HG03460 (cell line): ENCODE results near the gene SETD6.
A peak's percentile ranks its signal among the peaks of the same experiment; 100 is the strongest.

ENCODE experiments used
- ATAC-seq: cut with Tn5 transposase; IDR thresholded peaks from one replicate; pipeline ENCODE4 v1.9.1; 2021; ENCODE audit not compliant: unreplicated experiment

The SETD6 gene

DNA sequence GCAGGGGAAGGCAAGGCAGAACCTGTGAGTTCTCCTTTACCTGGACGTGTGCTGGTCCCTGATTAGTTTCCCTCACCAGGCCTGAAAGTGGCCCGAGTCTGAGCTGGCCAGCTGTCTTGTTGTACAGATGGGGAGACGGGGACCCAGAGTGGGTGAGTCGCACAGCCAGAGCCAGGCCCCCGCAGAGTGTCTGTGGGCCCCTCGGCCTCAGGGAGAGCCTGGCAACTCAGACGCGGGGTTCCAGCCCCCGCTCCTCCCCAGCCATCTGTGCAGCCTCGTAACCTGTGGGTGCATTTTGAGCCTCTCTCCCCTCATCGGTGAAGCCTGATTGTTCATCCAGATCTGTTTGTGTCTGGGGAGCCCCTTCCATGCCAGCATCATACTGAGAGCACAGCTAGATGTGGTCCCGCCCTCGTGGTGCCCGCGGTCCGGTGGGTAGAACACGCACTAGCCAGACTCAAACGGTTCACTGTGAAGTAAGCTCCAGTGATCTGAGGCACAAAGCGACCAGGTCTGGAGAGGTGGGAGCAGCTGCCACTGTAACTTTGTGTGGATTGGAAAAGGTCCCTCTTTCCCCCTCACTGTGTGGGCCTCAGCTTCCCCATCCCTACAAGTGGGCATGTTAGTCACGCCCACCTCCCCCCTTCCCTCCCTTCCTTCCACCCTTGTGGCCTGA, 21.4 kb upstream of the SETD6 start:
- no peak for ATAC-seq

DNA sequence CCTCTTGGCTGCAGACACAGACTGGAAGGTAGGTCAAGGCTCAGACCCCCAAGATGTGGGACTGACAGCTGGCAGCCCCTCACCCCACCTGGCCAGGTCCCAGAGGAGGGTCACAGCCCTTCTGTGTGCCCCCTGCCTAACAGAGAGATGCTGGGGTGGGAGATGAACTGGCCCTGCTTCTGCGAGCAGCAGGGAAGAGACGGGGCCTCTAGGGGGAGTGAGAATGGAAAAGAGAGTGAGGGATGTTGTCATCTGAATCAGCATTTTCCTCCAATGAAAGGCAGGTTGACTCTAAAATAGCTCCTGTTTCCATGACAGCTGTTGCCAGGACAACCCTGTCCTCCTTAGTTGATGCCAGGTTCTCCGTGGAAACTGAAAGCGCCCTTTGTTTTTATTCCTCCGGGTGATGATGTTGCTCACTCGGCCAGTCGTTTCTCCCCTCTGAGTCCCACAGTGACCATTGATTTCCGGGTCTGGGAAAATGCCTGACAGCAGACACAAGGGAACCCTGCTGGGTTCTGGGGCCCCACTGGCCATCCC, 20.3 kb upstream of the SETD6 start:
- peak; percentile 73 for ATAC-seq

DNA sequence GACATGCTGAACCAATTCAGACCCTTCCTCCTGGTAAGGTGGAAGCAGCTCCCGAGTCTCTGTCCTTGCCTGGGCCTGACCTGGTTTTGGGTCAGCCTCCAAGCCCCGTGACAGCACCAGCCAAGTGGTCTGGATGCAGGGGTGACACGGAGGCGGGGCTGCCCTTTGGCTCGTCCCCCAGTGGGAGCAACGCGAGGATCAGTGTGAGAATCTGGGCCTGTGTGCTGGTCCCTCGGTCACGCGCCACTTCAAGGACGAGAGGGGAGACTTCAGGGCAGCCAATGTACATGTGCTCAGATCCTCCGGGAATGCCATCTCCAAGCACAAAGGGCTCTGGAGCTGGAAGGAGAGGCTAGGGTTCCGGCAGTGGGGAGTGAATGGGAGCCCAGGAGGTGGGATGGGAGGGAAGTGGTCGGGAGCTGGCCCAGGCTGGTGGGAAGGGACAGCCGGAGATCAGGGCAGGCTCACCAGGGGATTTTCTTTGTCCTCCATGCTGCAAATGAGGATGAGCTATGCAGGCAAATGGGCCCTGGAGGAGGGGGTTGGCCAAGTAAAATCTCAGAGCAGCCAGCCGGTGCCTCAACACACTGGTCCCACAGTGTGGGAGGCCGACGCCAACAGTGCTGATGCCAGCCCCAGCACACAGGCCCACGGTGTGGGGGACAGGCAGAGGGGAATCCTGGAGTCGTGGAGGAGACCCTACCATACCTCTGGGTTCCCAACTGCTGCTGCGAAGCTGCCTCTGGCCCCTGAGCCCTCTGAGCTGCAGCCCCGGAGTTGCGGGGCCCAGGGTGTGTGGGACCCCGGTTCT, 19.6 kb upstream of the SETD6 start:
- no peak for ATAC-seq

DNA sequence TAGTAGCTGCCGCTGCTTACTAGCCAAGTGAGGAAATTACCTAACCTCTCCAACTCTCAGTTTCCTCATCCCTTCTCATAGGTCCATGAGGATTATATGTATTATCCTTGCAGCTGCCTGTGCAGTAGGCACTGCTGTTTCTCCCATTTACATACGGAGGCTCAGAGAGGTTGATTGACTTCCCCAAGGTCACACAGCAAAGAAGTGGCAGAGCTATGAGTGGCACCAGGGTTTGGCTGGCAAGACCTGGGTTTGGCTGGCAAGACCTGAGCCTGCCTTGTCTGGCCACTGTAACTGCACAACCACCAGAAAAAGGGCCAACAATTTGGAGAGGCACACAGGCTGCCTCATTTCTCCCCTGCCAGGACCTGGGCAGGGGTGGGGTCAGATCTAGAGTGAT, 17.8 kb upstream of the SETD6 start:
- ATAC-seq = no peak

DNA sequence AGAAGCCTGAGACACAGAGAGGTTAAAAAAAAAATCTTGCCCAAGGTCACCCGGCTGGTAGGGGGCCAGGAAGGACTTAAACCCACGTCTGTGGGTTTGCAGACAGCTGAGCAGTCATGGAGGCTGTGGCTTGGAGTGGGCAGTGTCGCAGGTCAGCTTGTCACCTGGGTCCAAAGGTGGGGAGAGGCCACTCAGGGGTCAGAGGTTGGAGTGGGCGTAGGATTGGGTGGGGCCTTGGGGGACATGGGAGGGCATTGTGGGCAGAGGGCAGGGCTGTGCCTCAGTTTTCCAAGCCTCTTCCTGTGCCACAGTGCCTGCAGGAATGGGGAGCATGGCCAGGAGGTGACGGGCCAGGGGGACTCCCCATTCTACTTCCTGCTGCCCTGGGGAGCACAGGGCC, 17.4 kb upstream of the SETD6 start:
- ATAC-seq = no peak

DNA sequence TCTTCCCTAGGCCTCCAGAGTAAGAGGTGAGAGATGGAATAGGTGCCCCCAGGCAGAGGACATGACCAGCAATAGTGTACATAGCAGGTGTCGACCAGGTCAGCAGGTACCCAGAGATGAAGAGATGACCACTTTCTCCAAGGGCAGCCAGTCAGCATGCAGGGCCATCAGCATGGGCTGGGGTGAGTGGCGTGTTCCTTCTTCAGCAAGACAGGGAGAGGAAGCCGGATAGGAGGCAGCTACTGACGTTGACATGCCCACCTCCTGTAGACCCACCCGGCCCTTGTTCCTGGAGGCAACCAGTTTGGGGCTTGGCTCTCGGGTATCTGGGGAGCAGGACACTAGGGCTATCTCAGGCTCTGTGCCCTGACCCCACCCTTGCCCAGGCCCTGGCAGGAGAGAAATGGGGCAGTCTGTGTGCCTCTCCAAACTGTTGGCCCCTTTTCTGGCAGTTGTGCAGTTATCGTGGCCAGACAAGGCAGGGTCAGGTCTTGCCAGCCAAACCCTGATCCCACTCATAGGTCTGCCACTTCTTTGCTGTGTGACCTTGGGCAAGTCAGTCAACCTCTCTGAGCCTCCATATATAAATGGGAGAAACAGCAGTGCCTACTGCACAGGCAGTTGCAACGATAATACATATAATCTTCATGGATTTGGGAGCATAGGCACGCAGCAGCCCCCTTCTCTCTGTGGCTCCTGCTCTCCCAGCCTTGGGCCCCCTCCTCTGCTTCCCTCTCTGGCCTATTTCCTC, 16.8 kb upstream of the SETD6 start:
- ATAC-seq = no peak

DNA sequence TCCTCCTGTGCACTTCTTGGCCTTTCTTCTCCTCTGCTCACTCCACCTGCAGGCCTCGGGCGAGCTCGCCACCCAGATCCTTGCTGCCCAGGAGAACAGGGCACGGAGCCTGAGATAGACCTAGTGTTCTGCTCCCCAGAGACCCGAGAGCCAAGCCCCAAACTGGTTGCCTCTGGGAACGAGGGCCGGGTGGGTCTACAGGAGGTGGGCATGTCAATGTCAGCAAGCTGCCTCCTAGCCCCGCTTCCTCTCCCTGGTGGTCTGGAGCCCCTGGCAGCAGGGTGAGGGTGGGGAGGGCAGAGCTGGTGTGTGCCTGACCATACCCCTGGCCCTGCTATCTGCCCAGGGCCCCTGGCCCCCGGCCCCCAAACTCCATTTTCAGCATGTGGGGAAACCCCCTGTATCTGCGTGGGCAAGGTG, 16.2 kb upstream of the SETD6 start:
- ATAC-seq = no peak

DNA sequence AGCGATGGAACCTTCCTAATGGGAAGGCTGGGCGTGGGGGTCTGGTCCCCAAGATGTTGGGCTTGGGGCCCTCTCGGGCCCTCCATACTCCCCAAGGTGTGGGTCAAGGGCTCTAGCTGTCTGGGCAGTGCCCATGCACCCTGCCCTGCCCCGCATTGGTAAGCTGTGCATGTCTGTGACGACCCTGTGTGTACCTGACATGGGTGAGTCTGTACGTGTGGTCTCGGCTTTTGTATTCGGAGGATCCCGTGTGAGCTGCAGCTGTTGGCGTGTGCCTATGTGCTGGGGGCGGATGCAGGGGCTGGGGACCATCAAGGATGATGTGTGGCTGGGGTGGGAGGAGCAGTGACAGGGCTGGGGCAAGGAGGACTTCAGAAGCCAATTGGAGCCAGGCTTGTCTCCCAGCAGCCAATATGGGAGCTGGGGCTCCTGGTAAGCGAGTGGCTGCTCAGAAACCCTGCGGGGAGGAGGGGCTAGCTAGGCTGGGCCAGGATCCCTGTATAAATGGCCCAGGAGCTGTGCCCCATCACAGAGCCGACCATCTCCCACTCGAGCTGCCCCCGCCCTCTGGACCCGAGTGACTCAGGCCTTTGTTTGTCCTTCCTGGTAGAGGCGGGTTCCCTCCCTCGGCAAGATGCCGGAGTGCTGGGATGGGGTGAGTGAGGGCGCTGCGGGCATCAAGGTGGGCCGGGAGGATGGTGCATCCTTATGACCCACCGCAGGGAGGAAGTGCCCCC, 15.5 kb upstream of the SETD6 start, which contains the start of gene NDRG4:
Gene NDRG4 (plus strand): TSS at position 529 of the 737 bp plus-strand sequence. CDS start 106 bp downstream, at position 635.
- ATAC-seq = peak; percentile 40

DNA sequence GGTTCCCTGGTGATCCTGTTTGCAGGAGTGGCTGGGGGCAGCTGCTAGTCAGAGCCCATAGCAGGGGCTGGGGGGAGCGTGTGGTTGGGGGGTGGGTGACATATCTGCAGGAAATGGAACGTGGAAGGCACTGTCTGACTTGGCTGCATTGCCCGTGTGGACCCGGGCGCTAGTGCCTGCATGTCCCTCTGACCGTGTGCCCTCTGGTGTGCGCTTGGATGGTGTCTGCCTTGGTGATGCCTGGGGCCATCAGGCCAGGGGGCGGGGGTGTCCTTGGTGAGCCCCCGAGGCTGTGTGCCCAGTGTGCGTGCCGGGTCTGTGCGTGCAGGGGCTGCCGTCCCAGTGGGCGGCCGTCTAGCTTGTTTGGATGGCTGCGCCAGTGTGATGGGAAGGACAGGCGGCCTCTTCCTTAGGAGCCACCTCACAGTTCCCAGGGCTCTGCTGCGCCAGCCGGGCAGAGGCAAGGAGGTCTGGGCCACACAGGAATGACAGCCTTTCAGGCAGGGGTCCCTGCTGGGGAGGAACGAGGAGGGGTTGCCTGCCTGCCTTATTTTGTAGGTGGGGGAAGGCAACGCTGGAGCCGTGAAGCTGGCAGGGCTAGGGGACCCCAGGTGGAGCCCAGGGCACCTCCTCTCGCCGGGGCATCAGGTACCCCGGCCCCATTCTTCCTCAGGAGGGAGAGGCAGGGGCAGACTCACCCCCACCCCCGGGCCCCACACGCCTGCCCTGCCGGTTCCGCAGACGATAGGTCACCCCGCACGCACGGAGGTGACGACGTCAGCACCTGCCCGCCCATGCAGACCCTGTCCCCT, 14.7 kb upstream of the SETD6 start:
- no peak for ATAC-seq

DNA sequence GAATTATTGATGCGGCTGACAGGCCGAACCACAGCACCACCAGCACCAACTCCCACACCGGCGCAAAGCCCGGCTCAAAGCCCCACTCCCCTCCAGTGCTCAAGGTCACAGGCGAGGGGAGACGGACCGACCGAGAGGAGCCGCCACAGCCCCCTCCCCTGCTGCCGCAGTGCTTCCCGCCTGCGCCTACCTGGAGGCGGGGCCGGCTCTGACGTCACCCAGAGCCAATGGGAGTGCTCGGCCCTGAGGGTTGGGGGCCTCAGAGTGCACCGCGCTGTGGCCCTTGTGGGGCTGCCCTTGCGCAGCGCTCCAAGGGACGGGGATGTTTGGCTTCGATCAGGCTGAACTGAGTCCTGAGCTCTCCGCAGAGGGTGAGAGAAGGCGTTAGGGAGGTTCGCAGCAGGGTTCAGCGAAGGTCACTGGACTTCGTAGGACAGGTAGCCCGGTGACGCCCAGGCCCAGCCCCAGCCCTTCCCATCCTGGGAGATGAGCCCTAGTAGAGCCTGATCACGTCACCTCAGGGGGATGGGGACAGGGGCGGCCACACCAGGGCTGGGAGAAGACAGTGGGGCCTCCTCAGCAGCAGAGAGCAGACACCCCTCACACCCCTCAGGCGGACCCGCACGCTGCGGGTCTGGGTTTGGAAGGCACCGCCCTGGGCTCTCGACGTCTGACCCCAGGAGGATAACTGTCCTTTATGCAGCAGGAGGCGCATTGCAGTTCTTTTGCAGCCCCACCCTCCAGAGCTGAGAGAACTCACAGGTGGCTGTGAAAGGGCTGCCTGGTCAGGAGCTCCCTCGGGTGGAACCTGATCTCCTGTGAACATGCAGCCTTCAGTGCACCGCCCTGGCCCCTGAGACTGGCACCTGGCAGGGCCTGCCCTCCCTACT, 13.8 kb upstream of the SETD6 start:
- ATAC-seq = no peak

DNA sequence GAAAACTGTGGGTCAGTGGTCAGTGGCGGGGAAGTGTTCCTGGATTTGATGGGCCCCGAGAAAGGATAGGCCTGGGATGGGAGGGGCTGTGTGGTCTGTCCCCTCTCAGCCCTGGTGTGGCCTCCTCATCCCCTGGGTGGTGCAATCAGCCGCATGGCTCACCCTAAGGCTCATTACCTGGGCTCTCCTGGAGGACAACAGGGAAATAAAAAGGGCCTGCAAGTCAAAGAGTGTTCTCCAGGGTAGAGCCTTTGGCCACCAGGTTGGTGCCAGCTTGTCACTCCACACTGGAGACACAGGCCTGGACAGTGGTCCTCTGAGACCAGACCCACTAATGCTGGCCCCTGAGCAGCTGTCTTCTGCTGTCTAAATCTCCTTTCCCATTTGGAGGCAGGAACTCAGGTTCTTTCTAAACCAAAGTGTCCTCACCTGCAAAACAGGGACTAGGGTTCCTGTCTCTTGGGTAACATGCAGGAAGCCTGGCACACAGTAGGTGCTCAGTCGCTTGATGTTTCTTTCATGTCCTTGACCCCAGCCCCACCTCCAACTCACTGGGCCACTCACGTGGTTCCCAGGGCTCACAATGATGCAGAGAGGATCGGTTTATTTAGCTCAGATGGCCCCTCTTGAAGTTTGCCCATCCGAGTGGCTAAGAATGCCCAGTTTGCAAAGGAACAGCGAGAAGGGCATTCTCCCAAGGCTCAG, 12.9 kb upstream of the SETD6 start:
- ATAC-seq = no peak

DNA sequence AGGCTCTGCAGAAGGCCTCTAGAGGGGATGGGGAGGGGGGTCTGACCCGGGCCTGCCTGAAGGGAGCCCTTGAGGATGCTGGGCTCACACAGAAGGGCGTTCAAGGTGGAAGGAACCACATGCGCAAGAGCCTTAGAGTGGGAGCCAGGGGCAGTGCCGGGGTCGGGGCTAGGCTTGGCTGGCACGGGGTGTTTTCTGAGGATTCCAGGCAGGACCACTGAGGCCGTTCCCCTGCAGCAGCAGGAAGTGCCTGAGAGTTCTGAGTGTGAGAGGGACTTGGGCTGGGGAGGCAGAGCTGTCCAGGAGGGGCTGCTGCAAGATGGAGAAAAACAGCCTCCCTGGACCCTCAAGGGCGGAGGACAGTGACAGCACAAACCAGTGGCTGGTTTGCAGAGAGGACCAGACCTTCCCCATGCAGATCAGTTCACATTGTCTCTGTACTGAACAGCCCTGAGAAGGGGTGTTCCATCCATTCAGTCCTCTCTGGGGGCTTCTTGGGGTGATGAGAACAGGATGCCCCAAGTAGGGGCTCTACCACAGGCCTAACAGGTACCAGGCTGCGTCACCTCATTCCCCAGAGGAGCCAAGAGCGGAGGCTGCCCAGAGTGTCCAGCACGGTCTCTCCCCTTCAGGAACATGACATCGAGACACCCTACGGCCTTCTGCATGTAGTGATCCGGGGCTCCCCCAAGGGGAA, 12.0 kb upstream of the SETD6 start:
- ATAC-seq = no peak

DNA sequence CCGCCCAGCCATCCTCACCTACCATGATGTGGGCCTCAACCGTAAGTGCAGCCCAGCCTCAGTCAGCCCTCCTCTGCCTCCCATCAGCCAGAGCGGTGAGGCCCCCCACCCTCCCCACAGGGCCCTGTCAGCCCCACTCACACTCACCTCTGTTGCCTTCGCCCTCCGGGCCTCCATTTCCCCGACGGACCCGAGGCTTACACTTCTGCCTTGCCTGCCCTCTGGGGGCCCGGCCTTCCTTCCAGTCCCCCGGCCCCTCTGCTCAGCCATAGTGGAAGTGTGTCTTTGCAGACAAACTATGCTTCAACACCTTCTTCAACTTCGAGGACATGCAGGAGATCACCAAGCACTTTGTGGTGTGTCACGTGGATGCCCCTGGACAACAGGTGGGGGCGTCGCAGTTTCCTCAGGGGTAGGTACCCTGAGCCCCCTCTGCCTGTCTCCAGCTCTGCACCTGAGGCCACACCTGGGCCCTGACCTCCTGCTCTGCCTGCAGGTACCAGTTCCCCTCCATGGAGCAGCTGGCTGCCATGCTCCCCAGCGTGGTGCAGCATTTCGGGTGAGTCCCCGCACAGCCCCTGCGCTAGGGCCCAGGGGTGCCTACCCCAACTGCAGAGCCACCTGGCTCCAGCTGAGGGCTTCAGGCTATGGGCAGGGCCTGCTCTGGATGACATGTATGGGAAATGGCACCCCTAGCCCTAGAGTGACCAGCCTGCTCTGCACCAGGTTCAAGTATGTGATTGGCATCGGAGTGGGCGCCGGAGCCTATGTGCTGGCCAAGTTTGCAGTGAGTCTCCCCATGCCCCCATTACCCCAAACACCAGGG, 11.2 kb upstream of the SETD6 start:
- ATAC-seq = no peak

DNA sequence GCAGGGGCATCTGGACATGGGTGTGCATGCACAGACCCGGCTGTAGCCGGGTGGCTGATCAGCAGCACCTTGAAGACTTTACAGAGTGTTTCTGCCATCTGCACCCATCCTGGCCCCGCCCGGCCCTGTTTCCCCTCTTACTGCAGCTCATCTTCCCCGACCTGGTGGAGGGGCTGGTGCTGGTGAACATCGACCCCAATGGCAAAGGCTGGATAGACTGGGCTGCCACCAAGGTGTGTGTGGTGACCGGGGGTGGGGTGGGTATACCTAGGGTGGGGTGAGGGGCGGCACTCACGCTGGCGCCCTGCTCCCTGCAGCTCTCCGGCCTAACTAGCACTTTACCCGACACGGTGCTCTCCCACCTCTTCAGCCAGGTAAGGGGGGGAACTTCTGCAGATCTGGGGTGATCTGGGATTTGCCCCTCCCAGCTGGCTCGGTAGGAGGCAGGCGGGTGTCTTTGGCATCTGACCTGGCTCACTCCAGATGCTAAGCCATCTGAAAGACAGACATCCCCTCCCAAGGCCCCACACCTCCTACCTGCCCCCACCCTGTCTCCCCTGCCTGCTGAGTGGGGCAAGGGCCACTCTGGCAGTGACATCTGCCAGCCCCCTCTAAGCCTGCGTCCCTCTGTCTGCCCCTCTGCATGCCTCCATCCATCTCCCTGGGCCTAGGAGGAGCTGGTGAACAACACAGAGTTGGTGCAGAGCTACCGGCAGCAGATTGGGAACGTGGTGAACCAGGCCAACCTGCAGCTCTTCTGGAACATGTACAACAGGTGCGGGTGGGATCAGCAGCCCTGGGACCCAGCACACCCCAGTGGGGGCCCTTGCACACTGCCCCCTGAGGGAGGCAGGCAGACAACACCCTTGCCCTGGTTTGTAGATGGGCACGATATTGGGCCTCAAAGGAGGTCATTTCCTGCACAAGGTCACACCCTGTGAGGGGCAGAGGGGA, 8.8 kb upstream of the SETD6 start:
- no peak for ATAC-seq

DNA sequence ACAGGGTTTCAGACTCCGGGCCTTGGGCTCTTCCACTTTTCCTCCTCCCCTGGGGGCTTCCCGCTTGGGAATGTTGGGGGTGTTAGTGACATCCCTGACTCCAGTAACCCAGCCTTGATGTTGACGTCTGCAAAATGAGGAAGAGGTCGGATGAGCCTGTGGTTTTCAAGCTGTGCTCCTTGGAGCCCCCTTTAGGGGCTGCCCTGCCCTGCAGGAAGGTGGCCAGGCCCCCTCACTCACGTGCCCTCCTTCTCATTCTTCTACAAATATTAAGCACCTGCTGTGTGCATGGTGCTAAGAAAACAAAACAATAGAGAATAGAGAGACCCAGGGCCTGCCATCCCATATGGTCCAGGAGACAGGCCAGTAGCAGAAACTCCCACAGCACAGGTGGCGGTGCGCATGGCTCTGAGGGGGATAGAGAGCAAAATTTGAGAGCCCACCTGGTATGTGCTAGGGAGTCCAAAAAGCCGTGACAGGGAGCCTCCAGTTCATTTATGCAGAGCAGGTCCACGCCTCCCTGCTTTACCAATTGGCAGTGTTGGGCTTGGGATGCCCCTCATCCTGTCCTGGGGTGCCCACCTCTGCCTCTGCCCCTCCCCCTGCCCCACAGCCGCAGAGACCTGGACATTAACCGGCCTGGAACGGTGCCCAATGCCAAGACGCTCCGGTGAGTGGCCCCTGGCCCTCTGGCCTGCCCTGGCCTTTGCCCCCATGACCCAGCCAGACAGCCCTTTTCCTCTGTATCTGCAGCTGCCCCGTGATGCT, 7.9 kb upstream of the SETD6 start:
- no peak for ATAC-seq
